GM18507 (cell line): Measurements from ENCODE around the gene TMEM158.

Experiments used
- DNase-seq: peaks from one replicate; pipeline ENCODE4 v3.0.0; 2011; ENCODE audit warnings: low read depth; ENCODE audit not compliant: insufficient read length; ENCODE audit errors: extremely low spot score
- FAIRE-seq: peaks from 2 replicates; lab custom pipeline; 2011; peaks lifted over from hg19 to GRCh38; lab: Jason Lieb, UNC

TMEM158 gene

GRCh38 chr3:45180899-45181298 is 45.2 kb downstream of the TMEM158 start:
- FAIRE-seq (no peak), DNase-seq (no peak)

- FAIRE-seq: no peak
- no peak for DNase-seq
These were observed 46.0 kb downstream of the TMEM158 start for GRCh38 chr3:45180051-45180450.

GRCh38 chr3:45179163-45179562 is 46.9 kb downstream of the TMEM158 start:
- no peak for FAIRE-seq
- DNase-seq: no peak

GRCh38 chr3:45178183-45179023 is 47.7 kb downstream of the TMEM158 start:
- FAIRE-seq (no peak), DNase-seq (no peak)

- FAIRE-seq (no peak), DNase-seq (no peak)
These were observed 49.2 kb downstream of the TMEM158 start for GRCh38 chr3:45176912-45177311.
